ENCODE data around the gene BRCA2.

The BRCA2 gene

DNA sequence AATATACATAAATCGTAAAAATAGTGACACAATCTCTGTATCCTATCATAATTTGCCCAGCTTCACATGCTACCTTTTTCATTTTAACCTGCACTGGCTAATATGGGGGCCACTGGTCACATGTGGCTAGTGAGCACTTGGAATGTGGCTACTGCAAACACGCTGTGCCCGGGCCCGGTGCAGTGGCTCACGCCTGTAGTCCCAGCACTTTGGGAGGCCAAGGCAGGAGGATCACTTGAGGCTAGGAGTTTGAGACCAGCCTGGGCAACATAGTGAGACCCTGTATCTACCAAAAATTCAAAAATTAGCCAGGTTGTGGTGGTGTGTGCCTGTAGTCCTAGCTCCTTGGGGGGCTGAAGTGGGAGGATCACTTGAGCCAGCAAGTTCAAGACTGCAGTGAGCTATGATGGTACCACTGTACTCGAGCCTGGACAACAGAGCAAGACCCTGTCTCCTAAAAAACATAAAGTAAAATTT lies 114.2 kb downstream of the BRCA2 start:
- DNase-seq, result no peak

GRCh38 chr13:32430018-32430747 lies 114.9 kb downstream of the BRCA2 start:
- no peak for DNase-seq

DNA sequence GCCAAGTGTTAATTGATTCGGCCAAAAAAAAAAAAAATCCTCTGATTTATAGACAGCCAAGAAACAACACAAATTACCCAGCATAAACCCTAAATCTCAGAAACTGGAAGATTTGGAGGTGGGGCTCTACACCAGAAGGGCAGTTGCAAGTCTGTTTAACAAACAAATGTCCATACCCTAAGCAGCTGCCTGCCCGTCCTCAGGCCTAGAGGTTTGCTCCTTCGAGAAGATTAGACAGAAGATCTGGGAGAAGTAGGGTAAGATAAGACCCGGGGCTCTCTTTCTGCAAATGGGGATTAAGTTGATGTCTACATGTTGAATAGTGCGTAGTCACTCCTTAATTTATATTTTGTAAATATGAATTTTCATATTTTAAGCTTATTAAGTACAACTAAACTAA lies 116.1 kb downstream of the BRCA2 start:
- no peak for DNase-seq

DNA sequence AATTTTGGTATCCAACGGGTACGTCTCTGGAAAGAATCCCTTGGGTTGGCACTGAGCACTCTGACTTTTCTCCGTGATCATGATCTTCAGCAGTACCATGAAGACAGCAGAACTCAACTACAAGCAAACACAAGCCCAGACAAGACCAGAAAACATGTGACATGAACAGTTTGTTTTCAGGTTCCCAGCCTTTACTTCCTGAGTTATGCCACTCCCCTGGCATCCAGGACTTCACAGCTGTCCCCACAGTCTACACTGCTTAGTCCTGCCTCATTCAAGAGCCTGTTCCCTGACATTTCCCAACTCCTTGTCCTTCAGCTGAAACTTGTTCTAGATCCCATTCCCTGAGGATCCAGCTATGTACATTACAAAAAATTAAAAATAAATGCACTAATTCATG lies 117.5 kb downstream of the BRCA2 start:
- DNase-seq, result no peak

- no peak for DNase-seq
These were observed 123.6 kb downstream of the BRCA2 start for GRCh38 chr13:32438871-32439270.

GRCh38 chr13:32443111-32443510 lies 127.8 kb downstream of the BRCA2 start:
- peak; percentile 32 for DNase-seq

DNA sequence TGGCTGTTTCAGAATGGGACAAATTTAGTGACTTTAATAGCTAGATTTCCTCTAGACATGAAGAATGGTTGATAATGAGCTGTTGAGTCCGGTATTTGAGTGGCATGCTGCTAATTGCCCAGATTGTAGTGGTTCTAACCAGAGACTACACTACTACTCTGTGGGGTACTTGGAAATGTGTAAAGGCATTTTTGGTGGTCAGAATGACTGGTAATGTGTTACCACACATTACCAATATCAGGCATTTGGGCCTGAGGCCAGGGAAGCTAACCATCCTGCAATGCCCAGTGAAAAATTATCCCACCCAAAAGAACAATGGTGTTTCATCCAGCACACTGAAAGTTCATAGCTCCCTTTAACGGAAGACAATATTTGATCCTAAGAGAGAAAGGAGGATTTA lies 130.2 kb downstream of the BRCA2 start:
- DNase-seq, result no peak

DNA sequence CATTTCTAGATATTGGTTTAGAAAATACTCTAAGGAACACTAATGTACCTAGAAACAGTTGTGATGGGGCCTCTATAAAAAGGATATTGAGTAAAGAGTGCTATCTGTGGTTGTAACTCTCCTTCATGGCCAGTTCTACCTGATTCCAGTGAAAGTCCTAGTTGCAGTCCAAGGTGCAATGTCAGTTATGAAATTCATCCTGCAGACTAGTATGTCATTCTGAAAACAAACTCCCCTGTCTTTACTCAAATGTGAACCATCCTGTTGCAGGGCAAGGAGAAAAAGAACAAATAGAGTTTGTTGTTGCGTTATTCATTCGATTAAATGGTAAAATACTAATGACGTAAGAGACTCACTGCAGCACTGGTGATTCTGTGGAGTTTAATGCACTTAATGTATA lies 130.9 kb downstream of the BRCA2 start:
- no peak for DNase-seq

DNA sequence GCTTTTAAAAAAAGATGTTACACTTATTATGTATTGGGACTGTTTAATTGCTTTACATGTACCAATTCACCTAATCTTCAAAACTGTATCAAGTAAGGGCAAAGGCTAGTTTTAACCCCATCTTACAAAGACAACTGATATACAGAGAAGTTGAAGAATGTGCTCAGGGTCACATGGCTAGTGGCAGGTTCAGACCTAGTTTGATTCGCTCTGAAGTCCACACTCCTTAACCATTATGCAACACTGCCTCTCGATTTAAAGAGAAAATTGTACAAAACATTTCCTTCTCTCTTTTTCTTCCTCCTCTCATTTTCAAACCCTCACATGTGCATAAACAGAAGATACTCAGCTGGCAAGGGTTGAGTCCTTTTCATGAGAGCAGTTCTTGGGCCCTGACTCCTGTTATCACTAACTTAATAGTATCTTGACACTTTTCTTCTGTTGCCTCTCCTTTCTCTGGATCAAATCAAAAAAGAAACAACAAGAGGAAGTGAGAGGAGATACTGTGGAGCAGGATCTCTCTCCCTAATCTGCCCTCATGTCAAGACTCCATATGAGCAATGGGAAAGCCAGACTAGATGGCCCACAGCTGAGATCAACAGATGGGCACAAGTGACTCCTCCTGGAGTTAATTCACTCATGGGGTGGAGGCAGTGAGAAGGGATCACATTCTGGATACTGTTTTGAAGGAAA lies 131.6 kb downstream of the BRCA2 start:
- no peak for DNase-seq

GRCh38 chr13:32447894-32448623 lies 132.8 kb downstream of the BRCA2 start:
- no peak for DNase-seq

GRCh38 chr13:32448972-32449371 lies 133.7 kb downstream of the BRCA2 start:
- DNase-seq, result no peak

Measured in activated naive CD4-positive, alpha-beta T cell treated with anti-CD3 and anti-CD28 coated beads, Interleukin-2, amount 50 U/mL, for 16 hours (primary cell).